ENCODE data around the gene WSCD2.

Gene WSCD2

GRCh38 chr12:108128221-108129016, 669 bp upstream of the WSCD2 start:
- no peak for DNase-seq

- no peak for DNase-seq
Measured at GRCh38 chr12:108131035-108131434, 1.9 kb downstream of the WSCD2 start.

- DNase-seq = no peak
Measured at GRCh38 chr12:108131657-108132126, 2.6 kb downstream of the WSCD2 start.

- no peak for DNase-seq
Measured at GRCh38 chr12:108133482-108133881, 4.4 kb downstream of the WSCD2 start.

GRCh38 chr12:108134744-108135143, 5.7 kb downstream of the WSCD2 start:
- DNase-seq = no peak

GRCh38 chr12:108135627-108136026, 6.5 kb downstream of the WSCD2 start:
- DNase-seq = no peak

GRCh38 chr12:108136697-108137096, 7.6 kb downstream of the WSCD2 start:
- no peak for DNase-seq

- DNase-seq = no peak
Measured at GRCh38 chr12:108139454-108139853, 10.4 kb downstream of the WSCD2 start.

GRCh38 chr12:108140501-108140900, 11.4 kb downstream of the WSCD2 start:
- DNase-seq = no peak

GRCh38 chr12:108141600-108142130, 12.6 kb downstream of the WSCD2 start:
- no peak for DNase-seq

- DNase-seq = no peak
Measured at GRCh38 chr12:108143144-108143543, 14.1 kb downstream of the WSCD2 start.

- DNase-seq = no peak
Measured at GRCh38 chr12:108144080-108144479, 15.0 kb downstream of the WSCD2 start.

GRCh38 chr12:108145011-108145410, 15.9 kb downstream of the WSCD2 start:
- DNase-seq = no peak

GRCh38 chr12:108146035-108146893, 17.2 kb downstream of the WSCD2 start:
- DNase-seq = no peak

GRCh38 chr12:108147279-108147678, 18.2 kb downstream of the WSCD2 start:
- DNase-seq = no peak

GRCh38 chr12:108148521-108149074, 19.5 kb downstream of the WSCD2 start:
- DNase-seq = no peak

- no peak for DNase-seq
Measured at GRCh38 chr12:108150436-108150835, 21.3 kb downstream of the WSCD2 start.

- no peak for DNase-seq
Measured at GRCh38 chr12:108151533-108152169, 22.6 kb downstream of the WSCD2 start.

- no peak for DNase-seq
Measured at GRCh38 chr12:108152170-108152538, 23.1 kb downstream of the WSCD2 start.

- no peak for DNase-seq
Measured at GRCh38 chr12:108156717-108157116, 27.6 kb downstream of the WSCD2 start.

GRCh38 chr12:108157870-108158459, 28.9 kb downstream of the WSCD2 start:
- no peak for DNase-seq

GRCh38 chr12:108162207-108162606, 33.1 kb downstream of the WSCD2 start:
- DNase-seq = no peak
